Measurements from ENCODE around the gene PLXNB1. TPM values are rescaled to one million over a fixed set of nuclear protein-coding genes. Genes with fewer than 3 reads are reported as not detected.
A peak's percentile ranks its signal among the peaks of the same experiment; 100 is the strongest.

The PLXNB1 gene
- total and polyA plus RNA-seq, 2 of the 13 experiments (the other 11 are each of a cell fraction or from before 2014, with no cell fraction given) = 86.0 to 143 TPM

DNA sequence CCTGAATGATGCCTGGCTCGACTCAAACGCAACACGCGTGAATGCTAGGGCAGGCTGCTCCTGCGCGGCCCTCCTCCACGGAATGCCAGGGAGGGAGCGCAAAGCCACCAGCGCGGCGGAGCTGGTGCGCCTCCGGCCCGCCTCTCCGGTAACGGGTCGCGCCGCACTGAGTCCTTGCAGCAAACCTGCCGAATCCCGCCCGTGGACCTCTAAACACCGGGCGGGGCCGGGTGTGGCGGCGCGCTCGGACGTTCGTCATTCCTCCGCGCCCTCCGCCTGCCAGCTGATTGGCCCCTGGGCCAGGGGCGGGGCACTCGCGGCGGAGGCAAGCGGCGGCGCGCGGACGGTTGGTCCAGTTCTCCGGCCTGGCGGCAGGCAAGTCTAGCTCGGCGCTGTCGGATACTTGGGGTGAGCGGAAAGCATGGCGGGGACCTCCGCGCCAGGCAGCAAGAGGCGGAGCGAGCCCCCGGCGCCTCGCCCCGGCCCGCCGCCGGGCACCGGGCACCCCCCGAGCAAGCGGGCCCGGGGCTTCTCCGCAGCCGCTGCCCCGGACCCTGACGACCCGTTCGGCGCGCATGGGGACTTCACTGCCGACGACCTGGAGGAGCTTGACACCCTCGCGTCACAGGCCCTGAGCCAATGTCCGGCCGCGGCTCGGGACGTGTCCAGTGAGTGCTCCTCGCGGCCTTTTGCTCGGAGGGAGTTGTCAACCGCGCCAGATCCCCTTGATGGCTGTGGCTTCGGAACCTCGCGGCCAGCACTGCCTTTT, 16.7 kb upstream of the PLXNB1 start, which contains the start of gene ATRIP (continued):
- TF ChIP-seq, protein P1, sequence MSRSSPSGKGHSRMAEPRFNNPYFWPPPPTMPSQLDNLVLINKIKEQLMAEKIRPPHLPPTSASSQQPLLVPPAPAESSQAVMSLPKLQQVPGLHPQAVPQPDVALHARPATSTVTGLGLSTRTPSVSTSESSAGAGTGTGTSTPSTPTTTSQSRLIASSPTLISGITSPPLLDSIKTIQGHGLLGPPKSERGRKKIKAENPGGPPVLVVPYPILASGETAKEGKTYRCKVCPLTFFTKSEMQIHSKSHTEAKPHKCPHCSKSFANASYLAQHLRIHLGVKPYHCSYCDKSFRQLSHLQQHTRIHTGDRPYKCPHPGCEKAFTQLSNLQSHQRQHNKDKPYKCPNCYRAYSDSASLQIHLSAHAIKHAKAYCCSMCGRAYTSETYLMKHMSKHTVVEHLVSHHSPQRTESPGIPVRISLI (CRISPR knock-in tag; IDR thresholded peaks at IDR 0.05; ENCODE audit: borderline replicate concordance) = no peak
- TF ChIP-seq ZNF12 (CRISPR knock-in tag; IDR thresholded peaks at IDR 0.05) (no peak), SAFB2 (CRISPR knock-in tag; IDR thresholded peaks at IDR 0.05; ENCODE audit: borderline replicate concordance, low read depth) (0 out of 2 replicates have a peak, but pooled peaks have one; percentile 68), PAWR (CRISPR knock-in tag; IDR thresholded peaks at IDR 0.05; ENCODE audit: borderline replicate concordance) (no peak), ZSCAN20 (CRISPR knock-in tag; IDR thresholded peaks at IDR 0.05; ENCODE audit: borderline replicate concordance) (peak; percentile 41; the same call in 1 of the 2 replicates), GABPB1 (CRISPR knock-in tag; IDR thresholded peaks at IDR 0.05) (peak; percentile 96), MEIS2 (CRISPR knock-in tag; IDR thresholded peaks at IDR 0.05) (no peak; the same call in none of the 2 replicates)
- TF ChIP-seq, protein P2, sequence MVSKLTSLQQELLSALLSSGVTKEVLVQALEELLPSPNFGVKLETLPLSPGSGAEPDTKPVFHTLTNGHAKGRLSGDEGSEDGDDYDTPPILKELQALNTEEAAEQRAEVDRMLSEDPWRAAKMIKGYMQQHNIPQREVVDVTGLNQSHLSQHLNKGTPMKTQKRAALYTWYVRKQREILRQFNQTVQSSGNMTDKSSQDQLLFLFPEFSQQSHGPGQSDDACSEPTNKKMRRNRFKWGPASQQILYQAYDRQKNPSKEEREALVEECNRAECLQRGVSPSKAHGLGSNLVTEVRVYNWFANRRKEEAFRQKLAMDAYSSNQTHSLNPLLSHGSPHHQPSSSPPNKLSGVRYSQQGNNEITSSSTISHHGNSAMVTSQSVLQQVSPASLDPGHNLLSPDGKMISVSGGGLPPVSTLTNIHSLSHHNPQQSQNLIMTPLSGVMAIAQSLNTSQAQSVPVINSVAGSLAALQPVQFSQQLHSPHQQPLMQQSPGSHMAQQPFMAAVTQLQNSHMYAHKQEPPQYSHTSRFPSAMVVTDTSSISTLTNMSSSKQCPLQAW (CRISPR knock-in tag; IDR thresholded peaks at IDR 0.05) = peak; percentile 5; the same call in 1 of the 2 replicates
- TF ChIP-seq, protein P3, sequence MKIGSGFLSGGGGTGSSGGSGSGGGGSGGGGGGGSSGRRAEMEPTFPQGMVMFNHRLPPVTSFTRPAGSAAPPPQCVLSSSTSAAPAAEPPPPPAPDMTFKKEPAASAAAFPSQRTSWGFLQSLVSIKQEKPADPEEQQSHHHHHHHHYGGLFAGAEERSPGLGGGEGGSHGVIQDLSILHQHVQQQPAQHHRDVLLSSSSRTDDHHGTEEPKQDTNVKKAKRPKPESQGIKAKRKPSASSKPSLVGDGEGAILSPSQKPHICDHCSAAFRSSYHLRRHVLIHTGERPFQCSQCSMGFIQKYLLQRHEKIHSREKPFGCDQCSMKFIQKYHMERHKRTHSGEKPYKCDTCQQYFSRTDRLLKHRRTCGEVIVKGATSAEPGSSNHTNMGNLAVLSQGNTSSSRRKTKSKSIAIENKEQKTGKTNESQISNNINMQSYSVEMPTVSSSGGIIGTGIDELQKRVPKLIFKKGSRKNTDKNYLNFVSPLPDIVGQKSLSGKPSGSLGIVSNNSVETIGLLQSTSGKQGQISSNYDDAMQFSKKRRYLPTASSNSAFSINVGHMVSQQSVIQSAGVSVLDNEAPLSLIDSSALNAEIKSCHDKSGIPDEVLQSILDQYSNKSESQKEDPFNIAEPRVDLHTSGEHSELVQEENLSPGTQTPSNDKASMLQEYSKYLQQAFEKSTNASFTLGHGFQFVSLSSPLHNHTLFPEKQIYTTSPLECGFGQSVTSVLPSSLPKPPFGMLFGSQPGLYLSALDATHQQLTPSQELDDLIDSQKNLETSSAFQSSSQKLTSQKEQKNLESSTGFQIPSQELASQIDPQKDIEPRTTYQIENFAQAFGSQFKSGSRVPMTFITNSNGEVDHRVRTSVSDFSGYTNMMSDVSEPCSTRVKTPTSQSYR (CRISPR knock-in tag; IDR thresholded peaks at IDR 0.05; ENCODE audit: borderline replicate concordance) = 0 out of 2 replicates have a peak, but pooled peaks have one; percentile 4
- TF ChIP-seq, protein P4, sequence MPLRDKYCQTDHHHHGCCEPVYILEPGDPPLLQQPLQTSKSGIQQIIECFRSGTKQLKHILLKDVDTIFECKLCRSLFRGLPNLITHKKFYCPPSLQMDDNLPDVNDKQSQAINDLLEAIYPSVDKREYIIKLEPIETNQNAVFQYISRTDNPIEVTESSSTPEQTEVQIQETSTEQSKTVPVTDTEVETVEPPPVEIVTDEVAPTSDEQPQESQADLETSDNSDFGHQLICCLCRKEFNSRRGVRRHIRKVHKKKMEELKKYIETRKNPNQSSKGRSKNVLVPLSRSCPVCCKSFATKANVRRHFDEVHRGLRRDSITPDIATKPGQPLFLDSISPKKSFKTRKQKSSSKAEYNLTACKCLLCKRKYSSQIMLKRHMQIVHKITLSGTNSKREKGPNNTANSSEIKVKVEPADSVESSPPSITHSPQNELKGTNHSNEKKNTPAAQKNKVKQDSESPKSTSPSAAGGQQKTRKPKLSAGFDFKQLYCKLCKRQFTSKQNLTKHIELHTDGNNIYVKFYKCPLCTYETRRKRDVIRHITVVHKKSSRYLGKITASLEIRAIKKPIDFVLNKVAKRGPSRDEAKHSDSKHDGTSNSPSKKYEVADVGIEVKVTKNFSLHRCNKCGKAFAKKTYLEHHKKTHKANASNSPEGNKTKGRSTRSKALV (CRISPR knock-in tag; IDR thresholded peaks at IDR 0.05) = 0 out of 2 replicates have a peak, but pooled peaks have one; percentile 15
- TF ChIP-seq, protein P5, sequence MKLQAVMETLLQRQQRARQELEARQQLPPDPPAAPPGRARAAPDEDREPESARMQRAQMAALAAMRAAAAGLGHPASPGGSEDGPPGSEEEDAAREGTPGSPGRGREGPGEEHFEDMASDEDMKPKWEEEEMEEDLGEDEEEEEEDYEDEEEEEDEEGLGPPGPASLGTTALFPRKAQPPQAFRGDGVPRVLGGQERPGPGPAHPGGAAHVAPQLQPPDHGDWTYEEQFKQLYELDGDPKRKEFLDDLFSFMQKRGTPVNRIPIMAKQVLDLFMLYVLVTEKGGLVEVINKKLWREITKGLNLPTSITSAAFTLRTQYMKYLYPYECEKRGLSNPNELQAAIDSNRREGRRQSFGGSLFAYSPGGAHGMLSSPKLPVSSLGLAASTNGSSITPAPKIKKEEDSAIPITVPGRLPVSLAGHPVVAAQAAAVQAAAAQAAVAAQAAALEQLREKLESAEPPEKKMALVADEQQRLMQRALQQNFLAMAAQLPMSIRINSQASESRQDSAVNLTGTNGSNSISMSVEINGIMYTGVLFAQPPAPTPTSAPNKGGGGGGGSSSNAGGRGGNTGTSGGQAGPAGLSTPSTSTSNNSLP (IDR thresholded peaks at IDR 0.05; ENCODE audit: low read depth, low read length) = 0 out of 2 replicates have a peak, but pooled peaks have one; percentile 15
- TF ChIP-seq, protein P6, sequence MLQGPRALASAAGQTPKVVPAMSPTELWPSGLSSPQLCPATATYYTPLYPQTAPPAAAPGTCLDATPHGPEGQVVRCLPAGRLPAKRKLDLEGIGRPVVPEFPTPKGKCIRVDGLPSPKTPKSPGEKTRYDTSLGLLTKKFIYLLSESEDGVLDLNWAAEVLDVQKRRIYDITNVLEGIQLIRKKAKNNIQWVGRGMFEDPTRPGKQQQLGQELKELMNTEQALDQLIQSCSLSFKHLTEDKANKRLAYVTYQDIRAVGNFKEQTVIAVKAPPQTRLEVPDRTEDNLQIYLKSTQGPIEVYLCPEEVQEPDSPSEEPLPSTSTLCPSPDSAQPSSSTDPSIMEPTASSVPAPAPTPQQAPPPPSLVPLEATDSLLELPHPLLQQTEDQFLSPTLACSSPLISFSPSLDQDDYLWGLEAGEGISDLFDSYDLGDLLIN (CRISPR knock-in tag; IDR thresholded peaks at IDR 0.05; ENCODE audit: borderline replicate concordance) = peak; percentile 80; the same call in 1 of the 2 replicates
- TF ChIP-seq, protein P7, sequence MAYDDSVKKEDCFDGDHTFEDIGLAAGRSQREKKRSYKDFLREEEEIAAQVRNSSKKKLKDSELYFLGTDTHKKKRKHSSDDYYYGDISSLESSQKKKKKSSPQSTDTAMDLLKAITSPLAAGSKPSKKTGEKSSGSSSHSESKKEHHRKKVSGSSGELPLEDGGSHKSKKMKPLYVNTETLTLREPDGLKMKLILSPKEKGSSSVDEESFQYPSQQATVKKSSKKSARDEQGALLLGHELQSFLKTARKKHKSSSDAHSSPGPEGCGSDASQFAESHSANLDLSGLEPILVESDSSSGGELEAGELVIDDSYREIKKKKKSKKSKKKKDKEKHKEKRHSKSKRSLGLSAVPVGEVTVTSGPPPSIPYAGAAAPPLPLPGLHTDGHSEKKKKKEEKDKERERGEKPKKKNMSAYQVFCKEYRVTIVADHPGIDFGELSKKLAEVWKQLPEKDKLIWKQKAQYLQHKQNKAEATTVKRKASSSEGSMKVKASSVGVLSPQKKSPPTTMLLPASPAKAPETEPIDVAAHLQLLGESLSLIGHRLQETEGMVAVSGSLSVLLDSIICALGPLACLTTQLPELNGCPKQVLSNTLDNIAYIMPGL (CRISPR knock-in tag; IDR thresholded peaks at IDR 0.05; ENCODE audit: borderline replicate concordance in 1 of 2, low read depth in 1 of 2) = peak; percentile 70 to 74

All from HepG2 (cell line).